Measurements from ENCODE around the gene CYFIP2. TPM values are rescaled to one million over a fixed set of nuclear protein-coding genes. Genes with fewer than 3 reads are reported as not detected.

The CYFIP2 gene
- total RNA-seq, 1 donor from 2014 or later: 99.9 TPM

DNA sequence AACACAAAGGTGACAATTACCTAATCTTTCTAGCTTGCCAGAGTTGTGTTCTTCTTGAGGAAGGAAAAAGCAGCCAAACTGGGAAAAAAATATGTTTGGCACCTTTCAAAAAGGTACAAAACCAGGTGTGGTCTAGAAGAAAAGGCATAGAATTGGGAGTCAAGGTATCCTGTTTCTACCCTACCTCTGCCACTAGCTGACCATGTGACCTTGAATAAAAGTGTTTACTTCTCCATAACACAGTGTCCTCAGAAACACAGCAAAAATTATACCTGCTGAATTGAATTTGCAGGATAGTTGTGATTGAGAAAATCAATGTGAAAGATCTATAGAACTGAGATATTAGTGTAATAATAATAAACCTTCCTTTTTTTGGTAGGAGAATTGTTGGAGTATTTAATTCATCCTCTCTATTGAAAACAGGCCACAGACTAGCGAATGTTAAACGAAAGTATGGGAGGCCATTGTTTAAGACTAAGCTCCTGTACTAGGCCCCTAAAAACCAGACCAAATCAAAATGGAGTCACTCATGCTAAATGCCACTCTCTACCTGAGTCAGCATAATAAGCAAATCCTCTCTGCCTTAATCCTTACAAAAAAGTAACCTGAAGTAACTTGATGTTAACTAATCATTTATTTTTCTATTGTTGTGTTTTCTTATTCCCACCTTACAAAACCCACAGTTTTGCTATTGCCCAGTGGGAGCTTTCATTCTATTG lies 12.6 kb downstream of the CYFIP2 start:
- Histone ChIP-seq H3K36me3 (ENCODE audit: control insufficient read depth, insufficient read depth, low read length) (no peaks in the 10 kb centered on the region), H3K27me3 (ENCODE audit: control insufficient read depth, insufficient read depth, low read length) (no peaks in the 10 kb centered on the region), H3K4me3 (ENCODE audit: low read depth, low read length) (no peak overlapping the region)
- DNase-seq (ENCODE audit: low read depth): no peak
- TF ChIP-seq, protein P1, sequence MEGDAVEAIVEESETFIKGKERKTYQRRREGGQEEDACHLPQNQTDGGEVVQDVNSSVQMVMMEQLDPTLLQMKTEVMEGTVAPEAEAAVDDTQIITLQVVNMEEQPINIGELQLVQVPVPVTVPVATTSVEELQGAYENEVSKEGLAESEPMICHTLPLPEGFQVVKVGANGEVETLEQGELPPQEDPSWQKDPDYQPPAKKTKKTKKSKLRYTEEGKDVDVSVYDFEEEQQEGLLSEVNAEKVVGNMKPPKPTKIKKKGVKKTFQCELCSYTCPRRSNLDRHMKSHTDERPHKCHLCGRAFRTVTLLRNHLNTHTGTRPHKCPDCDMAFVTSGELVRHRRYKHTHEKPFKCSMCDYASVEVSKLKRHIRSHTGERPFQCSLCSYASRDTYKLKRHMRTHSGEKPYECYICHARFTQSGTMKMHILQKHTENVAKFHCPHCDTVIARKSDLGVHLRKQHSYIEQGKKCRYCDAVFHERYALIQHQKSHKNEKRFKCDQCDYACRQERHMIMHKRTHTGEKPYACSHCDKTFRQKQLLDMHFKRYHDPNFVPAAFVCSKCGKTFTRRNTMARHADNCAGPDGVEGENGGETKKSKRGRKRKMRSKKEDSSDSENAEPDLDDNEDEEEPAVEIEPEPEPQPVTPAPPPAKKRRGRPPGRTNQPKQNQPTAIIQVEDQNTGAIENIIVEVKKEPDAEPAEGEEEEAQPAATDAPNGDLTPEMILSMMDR (IDR thresholded peaks at IDR 0.05; ENCODE audit: insufficient read depth, low read length, poor library complexity, severe bottlenecking): no peak

DNA sequence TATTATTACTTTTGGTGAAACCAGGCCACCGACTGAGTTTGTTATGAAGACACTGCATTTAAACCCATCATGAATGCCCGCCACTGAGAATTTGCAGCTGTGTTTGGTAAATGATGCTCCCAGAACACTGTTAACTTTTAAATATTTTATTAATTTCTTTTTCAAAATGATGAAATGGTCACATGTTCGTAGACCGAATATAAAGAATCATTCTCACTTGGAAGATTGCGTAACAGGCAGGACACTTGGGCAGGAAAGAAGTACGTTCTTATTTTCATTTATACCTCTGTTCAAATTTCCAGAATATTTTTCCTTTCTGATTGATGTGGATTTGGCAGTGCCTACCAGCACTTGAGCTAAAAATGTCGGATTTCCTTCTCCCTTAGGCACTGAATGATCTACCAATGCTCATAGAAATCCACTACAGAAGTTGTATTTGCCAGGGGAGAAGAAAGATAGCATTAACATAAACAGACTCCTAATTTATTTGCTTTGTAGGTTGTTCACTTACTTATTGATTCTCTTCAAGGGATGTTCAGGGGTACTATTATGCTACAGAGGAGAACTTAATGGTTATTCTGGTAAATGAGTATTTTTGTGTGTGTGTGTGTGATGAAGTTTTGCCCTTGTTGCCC lies 13.8 kb downstream of the CYFIP2 start:
- no peak for DNase-seq (ENCODE audit: low read depth)
- H3K27me3 ChIP-seq (ENCODE audit: control insufficient read depth, insufficient read depth, low read length): no peaks in the 10 kb centered on the region
- TF ChIP-seq, protein P1 (IDR thresholded peaks at IDR 0.05; ENCODE audit: insufficient read depth, low read length, poor library complexity, severe bottlenecking): no peak
- no peaks in the 10 kb centered on the region for H3K36me3 ChIP-seq (ENCODE audit: control insufficient read depth, insufficient read depth, low read length)
- no peak overlapping the region for H3K4me3 ChIP-seq (ENCODE audit: low read depth, low read length)

DNA sequence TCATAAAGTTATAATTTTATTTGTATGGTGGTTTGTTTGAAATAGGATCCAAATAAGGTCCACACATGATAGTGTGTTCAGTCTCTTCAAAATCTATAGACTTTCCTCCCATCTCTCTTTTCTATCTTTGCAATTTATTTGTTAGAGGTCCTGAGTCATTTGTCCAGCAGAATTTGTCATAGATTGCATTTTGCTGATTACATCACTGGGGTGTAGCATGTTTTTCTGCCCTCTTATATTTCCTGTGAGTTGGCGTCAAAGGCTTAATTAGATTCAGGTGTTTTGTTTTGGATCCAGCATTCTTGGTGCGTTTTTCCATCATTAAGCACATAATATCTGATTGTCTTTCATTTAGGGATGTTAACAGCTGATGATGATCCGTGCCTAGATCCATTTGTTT lies 15.0 kb downstream of the CYFIP2 start:
- no peak for DNase-seq (ENCODE audit: low read depth)
- H3K36me3 ChIP-seq (ENCODE audit: control insufficient read depth, insufficient read depth, low read length): no peaks in the 10 kb centered on the region
- H3K27me3 ChIP-seq (ENCODE audit: control insufficient read depth, insufficient read depth, low read length): no peaks in the 10 kb centered on the region
- TF ChIP-seq, protein P1 (IDR thresholded peaks at IDR 0.05; ENCODE audit: insufficient read depth, low read length, poor library complexity, severe bottlenecking): no peak
- no peak overlapping the region for H3K4me3 ChIP-seq (ENCODE audit: low read depth, low read length)

DNA sequence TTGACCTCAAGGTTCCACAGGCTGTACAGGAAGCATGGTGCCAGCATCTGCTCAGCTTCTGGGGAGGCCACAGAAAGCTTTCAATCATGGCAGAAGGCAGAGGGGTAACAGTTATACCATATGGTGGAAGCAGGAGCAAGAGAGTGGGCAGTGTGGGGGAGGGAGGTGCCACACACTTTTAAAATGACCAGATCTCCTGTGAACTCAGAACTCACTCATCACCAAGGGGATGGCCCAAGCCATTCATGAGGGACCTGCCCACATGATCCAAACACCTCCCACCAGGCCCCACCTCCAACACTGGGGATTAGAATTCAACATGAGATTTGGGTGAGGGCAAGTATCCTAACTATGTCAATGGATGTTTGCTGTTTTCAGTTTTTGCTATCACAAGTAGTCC lies 16.2 kb downstream of the CYFIP2 start:
- H3K4me3 ChIP-seq (ENCODE audit: low read depth, low read length): no peak overlapping the region
- no peak for DNase-seq (ENCODE audit: low read depth)
- no peaks in the 10 kb centered on the region for H3K36me3 ChIP-seq (ENCODE audit: control insufficient read depth, insufficient read depth, low read length)
- TF ChIP-seq, protein P1 (IDR thresholded peaks at IDR 0.05; ENCODE audit: insufficient read depth, low read length, poor library complexity, severe bottlenecking): no peak
- H3K27me3 ChIP-seq (ENCODE audit: control insufficient read depth, insufficient read depth, low read length): no peaks in the 10 kb centered on the region

DNA sequence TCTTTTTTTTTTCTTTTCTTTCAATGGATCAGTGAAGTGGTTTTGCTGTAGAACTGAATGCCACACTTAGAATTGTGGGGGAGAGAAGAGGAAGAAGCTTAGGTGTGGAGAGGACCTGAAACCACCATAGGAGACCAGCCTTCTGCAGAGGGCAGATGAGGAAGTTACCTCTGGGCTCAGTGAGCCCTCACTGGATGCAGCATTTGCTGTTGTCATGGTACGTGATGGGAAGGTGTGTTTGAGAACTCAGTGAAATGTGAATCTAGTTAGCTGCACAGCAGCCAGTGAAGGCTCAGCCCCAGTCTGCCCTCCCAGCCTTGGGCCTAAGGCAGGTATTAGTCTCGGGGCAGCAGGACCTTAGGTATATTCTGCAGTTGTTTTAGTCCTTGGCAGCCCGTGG lies 17.5 kb downstream of the CYFIP2 start:
- H3K27me3 ChIP-seq (ENCODE audit: control insufficient read depth, insufficient read depth, low read length): no peaks in the 10 kb centered on the region
- DNase-seq (ENCODE audit: low read depth): no peak
- no peak overlapping the region for H3K4me3 ChIP-seq (ENCODE audit: low read depth, low read length)
- no peaks in the 10 kb centered on the region for H3K36me3 ChIP-seq (ENCODE audit: control insufficient read depth, insufficient read depth, low read length)
- TF ChIP-seq, protein P1 (IDR thresholded peaks at IDR 0.05; ENCODE audit: insufficient read depth, low read length, poor library complexity, severe bottlenecking): no peak
